MM.1S (cell line): ENCODE results near the gene PDGFA.

Experiments
- DNase-seq: peaks from one replicate; pipeline ENCODE4 v3.0.0-alpha.2; 2015
- H2AFZ ChIP-seq: fragments of 300-600 bp; sonication (generic); 2 replicates; pipeline ENCODE4 v1.6.0; 2016; ENCODE audit warnings: antibody characterized with exemption, low read length
- H3F3A ChIP-seq: fragments of 300-600 bp; sonication (generic); 2 replicates; pipeline ENCODE4 v1.6.1; 2016; ENCODE audit warnings: mild to moderate bottlenecking, antibody characterized with exemption, low read length, moderate library complexity, mixed read lengths; ENCODE audit not compliant: insufficient read depth
- H3K27ac ChIP-seq: fragments of 300-600 bp; sonication (generic); 2 replicates; pipeline ENCODE4 v1.5.1; 2016; ENCODE audit warnings: mild to moderate bottlenecking, low read length
- H3K27me3 ChIP-seq: fragments of 300-600 bp; sonication (generic); replicated peaks from 2 replicates; pipeline ENCODE4 v1.6.0; 2016; ENCODE audit warnings: low read length; ENCODE audit not compliant: insufficient read depth
- H3K36me3 ChIP-seq: fragments of 300-600 bp; sonication (generic); replicated peaks from 2 replicates; pipeline ENCODE4 v1.6.1; 2016; ENCODE audit warnings: mild to moderate bottlenecking, low read length, mixed read lengths; ENCODE audit not compliant: insufficient read depth
- H3K4me1 ChIP-seq: fragments of 300-600 bp; sonication (generic); 2 replicates; pipeline ENCODE4 v1.6.1; 2016; ENCODE audit warnings: low read length, mixed read lengths
- H3K4me2 ChIP-seq: fragments of 300-600 bp; sonication (generic); 2 replicates; pipeline ENCODE4 v1.6.0; 2016; ENCODE audit warnings: low read depth, low read length
- H3K4me3 ChIP-seq: fragments of 300-600 bp; sonication (generic); 2 replicates; pipeline ENCODE4 v1.5.1; 2016; ENCODE audit warnings: low read length, mixed read lengths
- H3K79me2 ChIP-seq: fragments of 300-600 bp; sonication (generic); 2 replicates; pipeline ENCODE4 v1.6.1; 2016; ENCODE audit warnings: mixed run types, low read length, mixed read lengths
- H3K9ac ChIP-seq: fragments of 300-600 bp; sonication (generic); 2 replicates; pipeline ENCODE4 v1.6.1; 2016; ENCODE audit warnings: low read length, mixed read lengths
- H3K9me2 ChIP-seq: fragments of 300-600 bp; sonication (generic); replicated peaks from 2 replicates; pipeline ENCODE4 v1.6.1; 2016; ENCODE audit warnings: mild to moderate bottlenecking, low read length, mixed read lengths; ENCODE audit not compliant: insufficient read depth
- H3K9me3 ChIP-seq: fragments of 300-600 bp; sonication (generic); replicated peaks from 2 replicates; pipeline ENCODE4 v1.6.1; 2016; ENCODE audit warnings: mild to moderate bottlenecking, low read length, mixed read lengths; ENCODE audit not compliant: insufficient read depth
- H4K20me1 ChIP-seq: fragments of 300-600 bp; sonication (generic); 2 replicates; pipeline ENCODE4 v1.6.1; 2016; ENCODE audit warnings: mild to moderate bottlenecking, low read length, moderate library complexity, mixed read lengths; ENCODE audit not compliant: insufficient read depth
- EZH2 ChIP-seq: fragments of 300-600 bp; sonication (generic); optimal IDR thresholded peaks from 2 replicates; pipeline ENCODE3; 2017; ENCODE audit warnings: low read depth, mild to moderate bottlenecking, antibody characterized with exemption, low read length, mixed read lengths
- EZH2phosphoT487 ChIP-seq: fragments of 300-600 bp; sonication (generic); IDR thresholded peaks from 2 replicates; pipeline ENCODE4 v1.6.1; 2018; ENCODE audit warnings: antibody characterized with exemption, low read length
- TF ChIP-seq, protein P1 (sequence below): fragments of 300-600 bp; sonication (generic); IDR thresholded peaks from 2 replicates; pipeline ENCODE4 v1.5.1; 2016; ENCODE audit warnings: antibody characterized with exemption, low read length, mixed read lengths

PDGFA gene

DNA sequence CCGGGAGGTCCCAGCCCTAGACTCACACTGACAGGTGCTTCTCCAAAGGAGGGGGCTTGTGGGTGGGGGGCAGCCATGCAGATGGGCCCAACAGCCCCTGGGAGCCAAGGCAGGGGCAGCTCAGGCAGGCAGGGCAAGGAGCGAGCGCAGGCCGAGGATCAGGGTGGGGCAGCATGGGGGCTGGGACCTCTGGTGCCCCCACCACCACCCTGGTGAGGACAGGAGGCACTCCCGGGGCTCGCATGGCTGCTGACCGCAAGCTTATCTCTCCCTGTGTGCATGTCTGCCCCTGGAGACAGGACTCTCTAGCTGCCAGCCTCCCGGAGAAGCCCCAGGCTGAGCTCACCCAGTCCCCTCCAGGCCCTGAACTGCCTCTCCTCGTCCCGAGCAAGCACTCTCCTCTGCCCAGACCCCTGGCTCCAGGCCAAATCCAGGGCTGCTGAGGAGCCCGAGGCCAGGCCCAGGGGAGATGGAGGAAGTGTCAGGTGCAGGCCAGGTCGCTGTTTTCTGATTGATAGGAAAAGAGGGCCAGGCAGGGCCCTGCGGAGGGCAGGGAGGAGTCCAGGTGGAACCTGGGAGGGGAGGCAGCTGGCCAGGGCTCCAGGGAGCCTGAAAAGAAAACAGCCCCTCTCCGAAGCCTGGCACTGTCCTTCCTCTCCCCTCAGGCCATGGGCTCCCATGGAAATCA, 39.0 kb downstream of the PDGFA start:
- Histone ChIP-seq H4K20me1 (no peaks in the 10 kb centered on the region), H3K4me2 (no peak overlapping the region), H3K27me3 (no peaks in the 10 kb centered on the region), H3K4me3 (no peak overlapping the region), H3K27ac (no peak overlapping the region), H3K9me3 (no peaks in the 10 kb centered on the region), H2AFZ (no peak overlapping the region), H3K9ac (no peak overlapping the region), H3K9me2 (no peaks in the 10 kb centered on the region), H3K36me3 (no peaks in the 10 kb centered on the region), H3K79me2 (no peaks in the 10 kb centered on the region), H3F3A (no peaks in the 10 kb centered on the region), H3K4me1 (no peaks in the 10 kb centered on the region)
- TF ChIP-seq EZH2phosphoT487 (no peak), EZH2 (no peak)
- TF ChIP-seq, protein P1, sequence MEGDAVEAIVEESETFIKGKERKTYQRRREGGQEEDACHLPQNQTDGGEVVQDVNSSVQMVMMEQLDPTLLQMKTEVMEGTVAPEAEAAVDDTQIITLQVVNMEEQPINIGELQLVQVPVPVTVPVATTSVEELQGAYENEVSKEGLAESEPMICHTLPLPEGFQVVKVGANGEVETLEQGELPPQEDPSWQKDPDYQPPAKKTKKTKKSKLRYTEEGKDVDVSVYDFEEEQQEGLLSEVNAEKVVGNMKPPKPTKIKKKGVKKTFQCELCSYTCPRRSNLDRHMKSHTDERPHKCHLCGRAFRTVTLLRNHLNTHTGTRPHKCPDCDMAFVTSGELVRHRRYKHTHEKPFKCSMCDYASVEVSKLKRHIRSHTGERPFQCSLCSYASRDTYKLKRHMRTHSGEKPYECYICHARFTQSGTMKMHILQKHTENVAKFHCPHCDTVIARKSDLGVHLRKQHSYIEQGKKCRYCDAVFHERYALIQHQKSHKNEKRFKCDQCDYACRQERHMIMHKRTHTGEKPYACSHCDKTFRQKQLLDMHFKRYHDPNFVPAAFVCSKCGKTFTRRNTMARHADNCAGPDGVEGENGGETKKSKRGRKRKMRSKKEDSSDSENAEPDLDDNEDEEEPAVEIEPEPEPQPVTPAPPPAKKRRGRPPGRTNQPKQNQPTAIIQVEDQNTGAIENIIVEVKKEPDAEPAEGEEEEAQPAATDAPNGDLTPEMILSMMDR, result no peak
- no peak for DNase-seq

GRCh38 chr7:479948-480499, 39.6 kb downstream of the PDGFA start:
- Histone ChIP-seq H3K79me2 (no peaks in the 10 kb centered on the region), H3K27me3 (no peaks in the 10 kb centered on the region), H3K27ac (no peak overlapping the region), H3K9ac (no peak overlapping the region), H3K9me3 (no peaks in the 10 kb centered on the region), H3K36me3 (no peaks in the 10 kb centered on the region), H3K9me2 (no peaks in the 10 kb centered on the region), H3K4me2 (no peak overlapping the region), H3K4me3 (no peak overlapping the region), H3K4me1 (no peaks in the 10 kb centered on the region), H3F3A (no peaks in the 10 kb centered on the region), H2AFZ (no peak overlapping the region), H4K20me1 (no peaks in the 10 kb centered on the region)
- DNase-seq, result no peak
- TF ChIP-seq, protein P1, result no peak
- TF ChIP-seq EZH2, result no peak
- TF ChIP-seq EZH2phosphoT487, result no peak

GRCh38 chr7:479115-479947, 40.3 kb downstream of the PDGFA start:
- Histone ChIP-seq H3F3A (no peaks in the 10 kb centered on the region), H3K27ac (no peak overlapping the region), H3K4me2 (no peak overlapping the region), H3K27me3 (no peaks in the 10 kb centered on the region), H3K9me3 (no peaks in the 10 kb centered on the region), H3K36me3 (no peaks in the 10 kb centered on the region), H3K9ac (no peak overlapping the region), H3K9me2 (no peaks in the 10 kb centered on the region), H2AFZ (no peak overlapping the region), H3K4me1 (no peaks in the 10 kb centered on the region), H3K4me3 (no peak overlapping the region), H3K79me2 (no peaks in the 10 kb centered on the region), H4K20me1 (no peaks in the 10 kb centered on the region)
- DNase-seq, result no peak
- TF ChIP-seq EZH2phosphoT487, result no peak
- TF ChIP-seq, protein P1, result no peak
- TF ChIP-seq EZH2, result no peak
